Activated naive CD8-positive, alpha-beta T cell treated with anti-CD3 and anti-CD28 coated beads, Interleukin-2, amount 50 U/mL, for 24 hours (primary cell): ENCODE data around the gene EPHA10.

Experiments used
- ATAC-seq: fragments of 150-1000 bp; cut with Tn5 transposase; one replicate; pipeline ENCODE4 v1.10.0; 2021
- DNase-seq: peaks from one replicate; pipeline ENCODE4 v3.0.0; 2021
- H3K27ac Mint-ChIP-seq: one replicate; pipeline ENCODE4 v1.8.0; 2021; ENCODE audit warnings: mild to moderate bottlenecking, mixed read lengths
- H3K27me3 Mint-ChIP-seq: one replicate; pipeline ENCODE4 v1.8.0; 2021; ENCODE audit warnings: mixed read lengths
- H3K36me3 Mint-ChIP-seq: one replicate; pipeline ENCODE4 v1.8.0; 2021; ENCODE audit warnings: low read depth, mixed read lengths
- H3K4me1 Mint-ChIP-seq: one replicate; pipeline ENCODE4 v1.8.0; 2021; ENCODE audit warnings: mixed read lengths
- H3K4me3 Mint-ChIP-seq: one replicate; pipeline ENCODE4 v1.8.0; 2021; ENCODE audit warnings: mild to moderate bottlenecking, moderate library complexity, mixed read lengths
- H3K9me3 Mint-ChIP-seq: one replicate; pipeline ENCODE4 v1.8.0; 2021; ENCODE audit warnings: mixed read lengths

The EPHA10 gene

GRCh38 chr1:37719572-37720195 lies 45.2 kb downstream of the EPHA10 start:
- H3K4me1 Mint-ChIP-seq, result no peaks in the 10 kb centered on the region
- no peak overlapping the region for H3K27ac Mint-ChIP-seq
- DNase-seq, result no peak
- H3K36me3 Mint-ChIP-seq, result no peaks in the 10 kb centered on the region
- H3K9me3 Mint-ChIP-seq, result no peaks in the 10 kb centered on the region
- H3K4me3 Mint-ChIP-seq, result no peak overlapping the region
- no peak for ATAC-seq
- H3K27me3 Mint-ChIP-seq, result peaks cover 5% of the 10 kb centered on the region

DNA sequence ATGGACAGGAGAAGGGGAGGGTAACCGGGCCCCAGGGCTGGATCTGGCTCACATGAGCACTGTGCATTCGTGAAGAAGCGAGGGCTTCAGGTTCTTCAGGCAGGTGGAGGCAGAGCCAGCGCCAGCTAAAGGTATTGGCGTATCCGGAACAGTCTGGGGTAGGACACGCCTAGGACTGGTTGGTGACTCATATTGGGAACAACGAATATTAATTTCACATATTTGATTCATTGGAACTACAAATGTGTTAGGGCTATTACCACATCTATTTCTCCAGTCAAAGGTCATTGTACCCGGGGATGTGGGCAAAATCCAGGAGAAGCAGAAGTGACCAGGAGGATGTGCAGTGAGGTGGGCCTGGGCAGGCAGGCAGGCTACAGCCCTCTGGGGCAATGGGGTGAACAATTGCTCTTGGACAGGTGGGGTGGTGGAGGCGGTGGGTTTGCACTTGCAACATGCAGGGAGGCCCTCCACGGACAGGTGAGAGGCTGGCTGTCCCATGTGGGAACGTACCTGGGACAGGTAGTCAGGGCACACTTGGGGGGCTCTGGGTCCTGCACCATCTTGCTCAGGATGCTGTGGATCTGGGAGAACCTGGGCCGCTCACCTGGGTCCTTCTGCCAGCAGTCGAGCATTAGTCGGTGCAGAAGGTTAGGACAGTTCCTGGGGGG lies 45.9 kb downstream of the EPHA10 start:
- H3K9me3 Mint-ChIP-seq, result no peaks in the 10 kb centered on the region
- no peak overlapping the region for H3K4me3 Mint-ChIP-seq
- H3K36me3 Mint-ChIP-seq, result no peaks in the 10 kb centered on the region
- peaks cover 2% of the 10 kb centered on the region for H3K27me3 Mint-ChIP-seq
- H3K4me1 Mint-ChIP-seq, result no peaks in the 10 kb centered on the region
- no peak overlapping the region for H3K27ac Mint-ChIP-seq
- DNase-seq (no peak), ATAC-seq (no peak)

DNA sequence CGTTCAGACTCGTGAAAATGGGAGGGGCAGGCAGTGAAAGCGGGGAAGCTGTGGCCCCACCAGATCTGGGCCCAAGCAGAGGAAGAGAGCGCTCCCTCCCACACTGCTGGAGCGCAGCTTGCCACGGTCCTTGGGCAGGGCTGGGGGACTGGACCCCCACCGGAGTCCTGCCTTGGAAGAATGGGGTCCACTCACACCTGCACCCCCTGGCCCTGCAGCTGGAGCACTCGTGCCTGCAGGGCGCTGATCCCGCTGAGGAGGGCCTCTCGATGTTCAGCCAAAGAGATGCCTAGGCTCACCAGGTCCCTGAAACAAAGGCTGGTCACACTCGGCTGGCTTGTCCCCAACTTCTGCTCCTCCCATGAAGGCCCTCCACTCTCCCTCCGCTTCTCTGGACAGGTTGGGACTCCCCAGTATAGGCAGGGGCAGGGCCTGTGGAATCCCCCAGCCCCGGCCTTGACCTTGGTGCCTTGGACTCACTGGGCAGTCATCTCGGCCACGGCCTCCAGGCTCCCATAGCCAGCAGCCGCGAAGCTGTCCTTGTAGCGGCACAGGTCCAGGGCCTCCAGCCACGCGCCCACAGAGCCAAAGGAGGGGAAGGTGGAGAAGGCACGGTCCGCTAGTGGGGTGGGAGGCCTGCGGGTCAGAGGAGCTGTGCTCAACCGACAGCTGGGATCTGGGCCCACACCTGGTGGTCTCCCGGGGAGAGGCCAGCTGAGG lies 46.6 kb downstream of the EPHA10 start:
- DNase-seq, result no peak
- H3K4me1 Mint-ChIP-seq, result no peaks in the 10 kb centered on the region

GRCh38 chr1:37717631-37718030 lies 47.3 kb downstream of the EPHA10 start:
- Mint-ChIP-seq H3K4me1 (no peaks in the 10 kb centered on the region), H3K27ac (no peak overlapping the region), H3K4me3 (no peak overlapping the region), H3K36me3 (no peaks in the 10 kb centered on the region), H3K27me3 (peaks cover 2% of the 10 kb centered on the region), H3K9me3 (no peaks in the 10 kb centered on the region)
- DNase-seq (no peak), ATAC-seq (no peak)

More for the DNA sequence above, 46.6 kb downstream of the EPHA10 start:
- ATAC-seq, result no peak
- H3K27ac Mint-ChIP-seq, result no peak overlapping the region
- no peak overlapping the region for H3K4me3 Mint-ChIP-seq
- H3K36me3 Mint-ChIP-seq, result no peaks in the 10 kb centered on the region
- H3K27me3 Mint-ChIP-seq, result peaks cover 2% of the 10 kb centered on the region
- H3K9me3 Mint-ChIP-seq, result no peaks in the 10 kb centered on the region

DNA sequence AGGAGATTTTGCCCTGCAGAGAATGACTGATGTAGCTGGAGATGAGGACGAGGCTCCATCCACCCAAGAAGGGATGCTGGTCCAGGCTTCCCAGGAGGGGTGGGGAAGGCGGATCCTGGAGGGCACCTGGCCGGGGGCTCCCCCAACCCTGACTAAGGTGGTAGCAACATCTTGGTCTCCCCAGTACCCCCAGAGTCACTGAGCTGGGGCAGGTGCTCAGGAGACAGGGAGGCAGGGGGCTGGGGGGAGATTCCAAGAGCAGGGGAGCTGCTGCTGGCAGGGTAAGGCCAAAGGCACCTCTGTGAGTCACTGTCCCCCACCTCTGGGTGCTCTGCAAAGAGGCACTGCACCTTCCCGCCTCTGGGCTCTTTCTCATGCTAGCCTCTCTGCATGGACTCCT lies 48.6 kb downstream of the EPHA10 start:
- Mint-ChIP-seq H3K27ac (no peak overlapping the region), H3K27me3 (peaks cover 2% of the 10 kb centered on the region), H3K4me1 (no peaks in the 10 kb centered on the region), H3K9me3 (no peaks in the 10 kb centered on the region), H3K36me3 (no peaks in the 10 kb centered on the region), H3K4me3 (no peak overlapping the region)
- DNase-seq, result no peak
- ATAC-seq, result no peak

DNA sequence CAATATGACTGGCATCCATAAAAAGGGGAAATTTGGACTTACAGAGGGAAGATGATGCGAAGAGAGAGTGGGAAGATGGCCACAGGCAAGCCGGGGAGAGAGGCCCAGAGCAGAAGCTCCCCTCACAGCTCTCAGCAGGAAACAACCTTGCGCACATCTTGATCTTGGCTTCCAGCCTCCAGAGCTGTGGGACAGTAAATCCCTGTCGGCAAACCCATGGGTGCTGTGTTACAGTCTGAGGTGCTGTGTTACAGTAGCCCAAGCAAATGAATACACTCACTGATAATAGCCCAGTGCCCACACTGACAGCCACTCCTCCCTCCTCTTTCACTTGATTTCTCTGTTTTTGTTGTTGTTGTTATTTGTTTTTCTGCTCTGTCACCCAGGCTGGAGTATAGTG lies 50.2 kb downstream of the EPHA10 start:
- peaks cover 2% of the 10 kb centered on the region for H3K27me3 Mint-ChIP-seq
- H3K36me3 Mint-ChIP-seq, result peaks cover 2% of the 10 kb centered on the region
- H3K4me1 Mint-ChIP-seq, result no peaks in the 10 kb centered on the region
- H3K4me3 Mint-ChIP-seq, result no peak overlapping the region
- no peaks in the 10 kb centered on the region for H3K9me3 Mint-ChIP-seq
- DNase-seq, result no peak
- no peak overlapping the region for H3K27ac Mint-ChIP-seq
- ATAC-seq, result no peak

DNA sequence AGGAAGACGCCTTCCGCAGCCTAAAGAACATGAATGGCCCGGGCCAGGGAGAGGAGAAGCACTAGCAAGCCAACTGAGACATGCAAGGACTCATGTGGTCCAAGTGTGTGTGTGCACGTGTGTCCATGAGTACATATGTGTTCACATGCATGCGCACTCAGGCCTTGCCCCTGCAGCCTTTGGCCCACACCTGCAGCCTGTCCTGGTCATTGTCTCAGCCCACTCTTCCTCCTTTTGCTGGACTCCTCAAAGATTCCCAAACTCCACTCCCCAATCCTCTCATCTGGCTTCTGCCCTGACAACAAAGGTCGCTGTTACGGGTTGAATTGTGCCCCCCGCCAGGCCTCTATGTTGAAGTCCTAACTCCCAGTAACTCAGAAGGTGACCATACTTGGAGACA lies 50.7 kb downstream of the EPHA10 start:
- peaks cover 2% of the 10 kb centered on the region for H3K27me3 Mint-ChIP-seq
- no peak overlapping the region for H3K4me3 Mint-ChIP-seq
- DNase-seq (no peak), ATAC-seq (no peak)
- H3K27ac Mint-ChIP-seq, result no peak overlapping the region
- no peaks in the 10 kb centered on the region for H3K4me1 Mint-ChIP-seq
- H3K36me3 Mint-ChIP-seq, result peaks cover 7% of the 10 kb centered on the region
- H3K9me3 Mint-ChIP-seq, result no peaks in the 10 kb centered on the region

DNA sequence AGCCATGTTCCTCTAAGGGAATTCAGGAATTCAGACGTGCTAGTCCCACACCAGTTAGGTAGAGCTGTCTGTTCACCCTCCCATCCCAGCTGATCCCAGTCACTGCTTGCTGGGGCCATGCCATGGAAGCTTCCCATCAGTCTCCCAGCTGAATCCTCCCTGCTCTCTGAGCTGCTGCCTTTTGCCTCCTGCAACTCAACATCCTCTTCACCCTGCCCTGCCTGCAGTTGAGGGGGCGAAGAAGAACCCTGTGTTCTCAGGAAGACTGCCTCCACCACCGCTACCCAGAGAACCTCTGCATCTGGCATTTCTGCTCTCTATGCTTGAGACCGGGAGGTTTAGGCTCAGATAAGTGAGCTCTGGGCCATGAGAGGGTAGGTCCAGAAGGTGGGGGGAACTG lies 56.4 kb downstream of the EPHA10 start:
- Mint-ChIP-seq H3K4me1 (no peaks in the 10 kb centered on the region), H3K27me3 (no peaks in the 10 kb centered on the region), H3K27ac (no peak overlapping the region), H3K36me3 (peaks cover 46% of the 10 kb centered on the region), H3K9me3 (no peaks in the 10 kb centered on the region), H3K4me3 (no peak overlapping the region)
- ATAC-seq (no peak), DNase-seq (no peak)

GRCh38 chr1:37705399-37705798 lies 59.5 kb downstream of the EPHA10 start:
- H3K36me3 Mint-ChIP-seq, result peaks cover 66% of the 10 kb centered on the region

GRCh38 chr1:37704966-37705365 lies 60.0 kb downstream of the EPHA10 start:
- Mint-ChIP-seq H3K36me3 (peaks cover 70% of the 10 kb centered on the region), H3K27me3 (no peaks in the 10 kb centered on the region), H3K9me3 (no peaks in the 10 kb centered on the region), H3K27ac (no peak overlapping the region), H3K4me1 (no peaks in the 10 kb centered on the region), H3K4me3 (no peak overlapping the region)
- DNase-seq (no peak), ATAC-seq (no peak)

More at GRCh38 chr1:37705399-37705798, 59.5 kb downstream of the EPHA10 start:
- Mint-ChIP-seq H3K27me3 (no peaks in the 10 kb centered on the region), H3K4me3 (no peak overlapping the region), H3K27ac (no peak overlapping the region), H3K9me3 (no peaks in the 10 kb centered on the region), H3K4me1 (no peaks in the 10 kb centered on the region)
- DNase-seq (no peak), ATAC-seq (no peak)

GRCh38 chr1:37703061-37703460 lies 61.9 kb downstream of the EPHA10 start:
- Mint-ChIP-seq H3K4me3 (no peak overlapping the region), H3K36me3 (peaks cover 65% of the 10 kb centered on the region), H3K9me3 (no peaks in the 10 kb centered on the region), H3K27ac (no peak overlapping the region), H3K27me3 (no peaks in the 10 kb centered on the region), H3K4me1 (no peaks in the 10 kb centered on the region)
- DNase-seq (no peak), ATAC-seq (no peak)

DNA sequence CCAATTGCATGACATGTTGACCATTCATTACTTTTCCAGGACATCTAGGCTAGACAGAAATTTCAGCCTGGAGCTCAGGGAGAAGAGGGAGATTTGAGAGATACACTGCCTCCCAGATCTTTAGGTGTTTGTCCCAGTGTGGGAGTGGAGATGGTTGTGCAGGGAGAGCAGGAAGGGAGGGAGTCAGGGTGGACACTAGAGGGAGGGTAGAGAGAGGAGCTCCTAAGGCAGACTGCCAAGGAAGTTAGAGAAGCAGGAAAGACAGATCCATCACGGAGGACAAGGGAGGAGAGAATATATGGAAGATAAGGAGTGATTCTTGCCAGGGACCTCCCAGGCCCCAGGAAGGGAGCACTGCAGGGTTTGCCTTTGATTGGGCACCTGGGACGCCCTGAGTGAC lies 63.9 kb downstream of the EPHA10 start:
- no peaks in the 10 kb centered on the region for H3K27me3 Mint-ChIP-seq
- no peaks in the 10 kb centered on the region for H3K9me3 Mint-ChIP-seq
- DNase-seq (no peak), ATAC-seq (no peak)
- peaks cover 64% of the 10 kb centered on the region for H3K36me3 Mint-ChIP-seq
- no peaks in the 10 kb centered on the region for H3K4me1 Mint-ChIP-seq
- H3K4me3 Mint-ChIP-seq, result no peak overlapping the region
- no peak overlapping the region for H3K27ac Mint-ChIP-seq

DNA sequence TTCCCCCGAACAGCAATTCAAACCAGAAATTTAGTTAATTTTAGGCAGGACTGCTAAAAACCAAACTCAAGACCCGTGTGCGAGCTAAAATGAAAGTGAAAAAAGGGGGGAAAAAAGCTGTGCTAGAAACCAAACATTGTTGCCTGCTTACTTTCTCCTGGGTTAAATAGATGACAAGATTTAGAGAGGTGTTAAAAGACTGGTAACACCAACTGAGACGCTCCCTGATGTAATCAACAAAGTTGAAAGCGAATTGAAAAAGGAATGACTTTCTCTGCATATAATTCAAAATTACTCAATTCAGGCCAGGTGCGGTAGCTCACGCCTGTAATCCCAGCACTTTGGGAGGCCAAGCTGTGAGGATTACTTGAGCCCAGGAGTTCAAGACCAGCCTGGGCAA lies 65.8 kb downstream of the EPHA10 start:
- ATAC-seq (no peak), DNase-seq (no peak)
- no peaks in the 10 kb centered on the region for H3K9me3 Mint-ChIP-seq
- no peak overlapping the region for H3K27ac Mint-ChIP-seq
- H3K36me3 Mint-ChIP-seq, result peaks cover 67% of the 10 kb centered on the region
- no peaks in the 10 kb centered on the region for H3K27me3 Mint-ChIP-seq
- H3K4me1 Mint-ChIP-seq, result peaks cover 2% of the 10 kb centered on the region
- no peak overlapping the region for H3K4me3 Mint-ChIP-seq

- Mint-ChIP-seq H3K27me3 (no peaks in the 10 kb centered on the region), H3K36me3 (peaks cover 60% of the 10 kb centered on the region), H3K4me3 (no peak overlapping the region), H3K27ac (no peak overlapping the region), H3K4me1 (peaks cover 3% of the 10 kb centered on the region), H3K9me3 (no peaks in the 10 kb centered on the region)
- no peak for ATAC-seq
- no peak for DNase-seq
Measured at GRCh38 chr1:37697737-37698136, 67.2 kb downstream of the EPHA10 start.

GRCh38 chr1:37697090-37697489 lies 67.8 kb downstream of the EPHA10 start:
- no peak overlapping the region for H3K4me3 Mint-ChIP-seq
- ATAC-seq, result no peak
- no peak for DNase-seq
- H3K4me1 Mint-ChIP-seq, result peaks cover 3% of the 10 kb centered on the region
- H3K27ac Mint-ChIP-seq, result no peak overlapping the region
- H3K36me3 Mint-ChIP-seq, result peaks cover 56% of the 10 kb centered on the region
- H3K9me3 Mint-ChIP-seq, result no peaks in the 10 kb centered on the region
- H3K27me3 Mint-ChIP-seq, result no peaks in the 10 kb centered on the region
